CD4-positive, alpha-beta T cell treated with Interleukin-4 for 4 hours (primary cell): Measurements from ENCODE around the gene SPSB3.

Source experiments
- DNase-seq: peaks from one replicate; pipeline ENCODE4 v3.0.0-alpha.2; 2020

SPSB3 gene

GRCh38 chr16:1773703-1774447 is 8.5 kb downstream of the SPSB3 start:
- DNase-seq: no peak

- peak; percentile 76 for DNase-seq
These were observed 9.3 kb downstream of the SPSB3 start, which contains the start of gene MRPS34 for GRCh38 chr16:1772908-1773702. Gene MRPS34 (minus strand): TSS chr16:1773134. CDS start chr16:1773119, 15 bp downstream.

GRCh38 chr16:1772362-1772907 is 9.9 kb downstream of the SPSB3 start, which contains the start of gene EME2:
Gene EME2 (plus strand): TSS chr16:1772810. CDS start chr16:1773228, 418 bp downstream.
- DNase-seq: peak; percentile 33

GRCh38 chr16:1771864-1772361 is 10.5 kb downstream of the SPSB3 start:
- DNase-seq: no peak

GRCh38 chr16:1771188-1771863 is 11.0 kb downstream of the SPSB3 start, which contains the start of gene NME3:
Gene NME3 (minus strand): TSS chr16:1771543. CDS start chr16:1771534, 9 bp downstream.
- peak; percentile 67 for DNase-seq

GRCh38 chr16:1770328-1771187 is 11.8 kb downstream of the SPSB3 start:
- peak; percentile 55 for DNase-seq

GRCh38 chr16:1769402-1770300 is 12.7 kb downstream of the SPSB3 start:
- no peak for DNase-seq

- DNase-seq: no peak
These were observed 13.5 kb downstream of the SPSB3 start for GRCh38 chr16:1768767-1769401.

- no peak for DNase-seq
These were observed 14.2 kb downstream of the SPSB3 start for GRCh38 chr16:1768061-1768766.

GRCh38 chr16:1767116-1767994 is 15.0 kb downstream of the SPSB3 start:
- no peak for DNase-seq

- DNase-seq: no peak
These were observed 15.7 kb downstream of the SPSB3 start for GRCh38 chr16:1766701-1767100.

GRCh38 chr16:1766231-1766630 is 16.1 kb downstream of the SPSB3 start:
- DNase-seq: no peak

- DNase-seq: no peak
These were observed 16.5 kb downstream of the SPSB3 start for GRCh38 chr16:1765826-1766225.

GRCh38 chr16:1764971-1765370 is 17.4 kb downstream of the SPSB3 start:
- DNase-seq: no peak

GRCh38 chr16:1763521-1764511 is 18.6 kb downstream of the SPSB3 start:
- DNase-seq: no peak

GRCh38 chr16:1762879-1763520 is 19.4 kb downstream of the SPSB3 start:
- DNase-seq: no peak
